Neural cell (in vitro differentiated cells): ENCODE measurements around the gene PLEKHA5. TPM values are rescaled to one million over a fixed set of nuclear protein-coding genes. Genes with fewer than 3 reads are reported as not detected.

ENCODE experiments used
- H2AFZ ChIP-seq: fragments of 200-600, 300-800 bp; sonication (generic), shearing (Covaris generic); 2 replicates; pipeline ENCODE4 v1.6.0; 2014; ENCODE audit warnings: low read depth, mild to moderate bottlenecking, antibody characterized with exemption, low read length, moderate library complexity
- H3F3A ChIP-seq: fragments of 200-600 bp; shearing (Covaris generic); 2 replicates; pipeline ENCODE4 v1.6.1; 2016; ENCODE audit warnings: mild to moderate bottlenecking, moderate library complexity, mixed read lengths, antibody characterized with exemption, low read length; ENCODE audit not compliant: insufficient read depth, poor library complexity, severe bottlenecking
- H3K27ac ChIP-seq: fragments of 200-600, 300-800 bp; sonication (generic), shearing (Covaris generic); 2 replicates; pipeline ENCODE4 v1.5.1; 2014; ENCODE audit warnings: mild to moderate bottlenecking, low read length, moderate library complexity
- H3K27me3 ChIP-seq: fragments of 300-800, 200-600 bp; sonication (generic), shearing (Covaris generic); 2 replicates; pipeline ENCODE4 v1.6.0; 2014; ENCODE audit warnings: mild to moderate bottlenecking, low read depth, low read length, moderate library complexity; ENCODE audit not compliant: insufficient read depth
- H3K36me3 ChIP-seq: fragments of 300-800, 200-600 bp; sonication (generic), shearing (Covaris generic); 2 replicates; pipeline ENCODE4 v1.5.1; 2014; ENCODE audit warnings: mild to moderate bottlenecking, antibody characterized with exemption, low read length, moderate library complexity; ENCODE audit not compliant: insufficient read depth
- H3K4me2 ChIP-seq: fragments of 300-800, 200-600 bp; sonication (generic), shearing (Covaris generic); 2 replicates; pipeline ENCODE4 v1.6.0; 2014; ENCODE audit warnings: mild to moderate bottlenecking, low read length
- H3K4me3 ChIP-seq: fragments of 300-800, 200-600 bp; sonication (generic), shearing (Covaris generic); 2 replicates; pipeline ENCODE4 v1.5.1; 2014; ENCODE audit warnings: mild to moderate bottlenecking, low read length, moderate library complexity
- H3K79me2 ChIP-seq: fragments of 200-600 bp; shearing (Covaris generic); replicated peaks from 2 replicates; pipeline ENCODE4 v1.6.0; 2014; ENCODE audit warnings: mild to moderate bottlenecking, low read length, moderate library complexity; ENCODE audit not compliant: insufficient read depth
- H3K9ac ChIP-seq: fragments of 300-800, 200-600 bp; sonication (generic), shearing (Covaris generic); 2 replicates; pipeline ENCODE4 v1.6.1; 2016; ENCODE audit warnings: mild to moderate bottlenecking, low read length, mixed read lengths
- H3K9me2 ChIP-seq: fragments of 200-600 bp; shearing (Covaris generic); 2 replicates; pipeline ENCODE4 v1.6.1; 2016; ENCODE audit warnings: mild to moderate bottlenecking, low read length, mixed read lengths; ENCODE audit not compliant: insufficient read depth
- H3K9me3 ChIP-seq: fragments of 200-600, 300-800 bp; sonication (generic), shearing (Covaris generic); 2 replicates; pipeline ENCODE4 v1.6.1; 2016; ENCODE audit warnings: mild to moderate bottlenecking, mixed run types, low read length, moderate library complexity, mixed read lengths
- H4K20me1 ChIP-seq: fragments of 200-600 bp; shearing (Covaris generic); 2 replicates; pipeline ENCODE4 v1.6.1; 2016; ENCODE audit warnings: mild to moderate bottlenecking, mixed run types; ENCODE audit not compliant: insufficient read depth
- CTCF ChIP-seq: fragments of 450-650 bp; IDR thresholded peaks from 2 replicates; pipeline ENCODE4 v1.5.1; 2014; ENCODE audit warnings: antibody characterized with exemption, mild to moderate bottlenecking, moderate library complexity; ENCODE audit not compliant: poor library complexity, severe bottlenecking
- EP300 ChIP-seq: fragments of 450-650 bp; conservative IDR thresholded peaks from 2 replicates; pipeline ENCODE4 v1.6.1; 2014; ENCODE audit warnings: antibody characterized with exemption, mild to moderate bottlenecking, moderate library complexity; ENCODE audit not compliant: poor library complexity, severe bottlenecking
- EZH2 ChIP-seq: fragments of 200-600, 300-800 bp; shearing (Covaris generic), sonication (generic); IDR thresholded peaks from 2 replicates; pipeline ENCODE4 v1.6.1; 2014; ENCODE audit warnings: antibody characterized with exemption, low read length, borderline replicate concordance, mild to moderate bottlenecking; ENCODE audit not compliant: insufficient read depth, poor library complexity, severe bottlenecking
- MXI1 ChIP-seq: fragments of 450-650 bp; conservative IDR thresholded peaks from 2 replicates; pipeline ENCODE4 v1.6.1; 2014; ENCODE audit warnings: antibody characterized with exemption, mild to moderate bottlenecking; ENCODE audit not compliant: poor library complexity, severe bottlenecking
- POLR2AphosphoS5 ChIP-seq: IDR thresholded peaks from 2 replicates; pipeline ENCODE4 v1.6.1; 2012
- RAD21 ChIP-seq: fragments of 450-650 bp; conservative IDR thresholded peaks from 2 replicates; pipeline ENCODE4 v1.6.1; 2014; ENCODE audit warnings: antibody characterized with exemption, mild to moderate bottlenecking, moderate library complexity
- REST ChIP-seq: IDR thresholded peaks from 2 replicates; pipeline ENCODE4 v1.6.1; 2012; ENCODE audit warnings: borderline replicate concordance
- SMC3 ChIP-seq: fragments of 450-650 bp; conservative IDR thresholded peaks from 2 replicates; pipeline ENCODE4 v1.6.1; 2014; ENCODE audit warnings: antibody characterized with exemption, mild to moderate bottlenecking, moderate library complexity; ENCODE audit not compliant: poor library complexity
- TAF1 ChIP-seq: IDR thresholded peaks from 2 replicates; pipeline ENCODE4 v1.6.1; 2012; ENCODE audit warnings: low read depth
- polyA plus RNA-seq: library from polyadenylated mRNA; depleted of rRNA; stranded (reverse); fragments of >200 nt; gene quantifications from 2 replicates; pipeline ENCODE4 v1.2.3, GENCODE V29; 2014

PLEKHA5 gene
- polyA plus RNA-seq, 1 donor from 2014 or later: 130 TPM

GRCh38 chr12:19402211-19402610 lies 272.7 kb downstream of the PLEKHA5 start:
- H3F3A ChIP-seq: no peaks in the 10 kb centered on the region
- no peak overlapping the region for H3K27ac ChIP-seq
- no peaks in the 10 kb centered on the region for H3K9me3 ChIP-seq
- no peak overlapping the region for H3K9ac ChIP-seq
- H3K4me2 ChIP-seq: no peak overlapping the region
- no peak overlapping the region for H2AFZ ChIP-seq
- H3K4me3 ChIP-seq: no peak overlapping the region
- H4K20me1 ChIP-seq: no peaks in the 10 kb centered on the region
- TF ChIP-seq RAD21: no peak
- no peak for TF ChIP-seq SMC3
- no peak for TF ChIP-seq MXI1
- TF ChIP-seq POLR2AphosphoS5: no peak
- H3K79me2 ChIP-seq: no peaks in the 10 kb centered on the region
- no peaks in the 10 kb centered on the region for H3K27me3 ChIP-seq
- no peaks in the 10 kb centered on the region for H3K36me3 ChIP-seq
- no peaks in the 10 kb centered on the region for H3K9me2 ChIP-seq

GRCh38 chr12:19402743-19403431 lies 273.4 kb downstream of the PLEKHA5 start:
- Histone ChIP-seq H3K27me3 (no peaks in the 10 kb centered on the region), H3F3A (no peaks in the 10 kb centered on the region), H3K4me2 (no peak overlapping the region), H3K9me3 (no peaks in the 10 kb centered on the region), H2AFZ (no peak overlapping the region), H3K9me2 (no peaks in the 10 kb centered on the region), H3K4me3 (no peak overlapping the region), H3K36me3 (no peaks in the 10 kb centered on the region), H4K20me1 (no peaks in the 10 kb centered on the region), H3K9ac (no peak overlapping the region), H3K27ac (no peak overlapping the region), H3K79me2 (no peaks in the 10 kb centered on the region)
- TF ChIP-seq POLR2AphosphoS5: no peak
- TF ChIP-seq EP300: no peak
- no peak for TF ChIP-seq MXI1
- no peak for TF ChIP-seq SMC3
- TF ChIP-seq REST: no peak
- no peak for TF ChIP-seq RAD21
- no peak for TF ChIP-seq CTCF
- TF ChIP-seq EZH2: no peak
- TF ChIP-seq TAF1: no peak
